BLaER1 treated with 17β-estradiol and CSF1 and Interleukin-3, amounts not matched to agents 10 nM and 100 nM (cell line): ENCODE measurements around the gene NR3C2.
"Not testable (repeated sequence)": the region's sequence is repeated elsewhere in the genome, so short reads cannot be mapped to it uniquely, and the experiment has no call there.

ENCODE experiments used
- H3K27ac ChIP-seq, 11 experiments: shearing (Covaris generic); formaldehyde crosslinking; 2 replicates each; pipeline ENCODE4 v1.8.1; 2022
- H3K27me3 ChIP-seq, 11 experiments: shearing (Covaris generic); formaldehyde crosslinking; 2 replicates each; pipeline ENCODE4 v1.8.1; 2022
- H3K36me3 ChIP-seq, 11 experiments: shearing (Covaris generic); formaldehyde crosslinking; 2 replicates each; pipeline ENCODE4 v1.8.1; 2022
- H3K4me1 ChIP-seq, 10 experiments: shearing (Covaris generic); formaldehyde crosslinking; 2 replicates each; pipeline ENCODE4 v1.8.1; 2022
- H3K4me2 ChIP-seq, 11 experiments: shearing (Covaris generic); formaldehyde crosslinking; 2 replicates each; pipeline ENCODE4 v1.8.1; 2022
- H3K4me3 ChIP-seq, 10 experiments: shearing (Covaris generic); formaldehyde crosslinking; 2 replicates each; pipeline ENCODE4 v1.8.1; 2022
- H3K9ac ChIP-seq, 11 experiments: shearing (Covaris generic); formaldehyde crosslinking; 2 replicates each; pipeline ENCODE4 v1.8.1; 2022
- H3K9me3 ChIP-seq, 11 experiments: shearing (Covaris generic); formaldehyde crosslinking; replicated peaks in 1 of 11; 2 replicates each; pipeline ENCODE4 v1.8.1; 2022
- H4K20me1 ChIP-seq, 11 experiments: shearing (Covaris generic); formaldehyde crosslinking; 2 replicates each; pipeline ENCODE4 v1.8.1; 2022
- Cebpa-rat ChIP-seq, 11 experiments: shearing (Covaris generic); IDR thresholded peaks; 2 replicates each; pipeline ENCODE4 v1.8.1; 2022

NR3C2 gene

DNA sequence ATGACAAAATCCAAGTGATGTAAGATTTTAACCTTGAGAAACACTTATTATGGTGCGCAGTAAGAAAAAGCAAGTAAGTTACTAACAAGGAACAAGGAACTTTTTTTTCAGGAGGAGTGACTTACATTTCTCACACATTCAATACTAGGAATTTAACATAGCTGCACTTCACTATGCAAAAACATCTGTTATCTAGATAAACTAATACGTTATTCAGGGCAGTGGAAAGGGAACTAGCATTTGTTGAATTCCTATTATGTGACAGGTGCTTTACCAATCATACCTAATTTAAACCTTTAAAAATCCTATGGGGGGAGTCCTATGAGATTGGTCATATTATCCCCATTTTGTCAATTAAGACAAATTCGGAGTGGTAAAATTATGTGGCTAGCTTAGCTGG, 238.0 kb downstream of the NR3C2 start:
- H3K4me2 ChIP-seq = no peak overlapping the region
- H3K27me3 ChIP-seq = no peaks in the 10 kb centered on the region
- no peak overlapping the region for H3K9ac ChIP-seq

DNA sequence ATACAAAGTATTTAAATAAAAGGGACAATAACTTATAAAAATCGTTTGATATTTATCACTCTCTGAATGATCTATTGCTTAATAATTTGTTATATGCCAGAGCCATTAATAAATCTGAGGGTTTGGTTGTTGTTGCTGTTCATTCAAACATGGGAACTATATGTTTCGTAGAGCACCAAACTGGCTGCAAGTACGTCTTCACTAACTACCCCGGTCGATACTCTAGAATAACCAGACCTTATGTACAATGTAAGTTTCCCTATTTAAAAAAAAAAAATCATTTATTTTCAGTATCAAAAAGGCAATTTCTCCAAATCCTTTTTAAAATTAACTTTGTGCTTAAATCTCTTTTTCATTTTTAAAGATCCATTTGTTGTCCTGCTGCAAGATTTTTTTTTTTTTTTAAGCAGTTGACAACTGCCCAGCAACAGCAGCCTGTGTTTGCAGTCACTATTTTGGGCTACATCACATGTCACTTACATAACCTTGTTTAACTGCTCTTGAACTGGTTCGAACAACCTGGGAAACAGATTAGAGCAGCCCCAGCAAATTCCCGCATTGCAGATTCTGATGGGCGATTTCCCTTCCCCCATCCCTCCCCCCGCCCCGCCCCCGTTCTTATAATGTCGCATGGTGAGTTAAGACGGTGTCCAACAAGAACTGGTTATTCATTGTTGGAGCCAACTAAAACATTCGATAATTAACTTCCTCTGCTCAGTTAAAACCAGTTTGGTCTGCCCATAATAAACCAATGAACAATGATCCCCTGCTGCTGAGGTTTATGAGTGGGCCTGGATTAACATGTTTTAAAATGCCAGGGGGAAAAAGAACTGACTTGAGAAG, 238.9 kb downstream of the NR3C2 start:
- Histone ChIP-seq H3K9ac (no peak overlapping the region), H3K27me3 (no peaks in the 10 kb centered on the region), H3K36me3 (no peaks in the 10 kb centered on the region), H3K27ac (no peak overlapping the region), H3K4me3 (no peak overlapping the region), H3K9me3 (no peaks in the 10 kb centered on the region), H3K4me1 (peaks cover 0 to 5% (median 0%) of the 10 kb centered on the region in 10 experiments; a peak in 1 of 20 replicates), H4K20me1 (no peaks in the 10 kb centered on the region), H3K4me2 (no peak overlapping the region)
- TF ChIP-seq Cebpa-rat (IDR thresholded peaks at IDR 0.05) = no peak

More for the DNA sequence above, 238.0 kb downstream of the NR3C2 start:
- no peak for TF ChIP-seq Cebpa-rat (IDR thresholded peaks at IDR 0.05)
- Histone ChIP-seq H4K20me1 (no peaks in the 10 kb centered on the region), H3K36me3 (no peaks in the 10 kb centered on the region), H3K4me3 (no peak overlapping the region), H3K4me1 (peaks cover 0 to 6% (median 0%) of the 10 kb centered on the region in 10 experiments; a peak in 1 of 20 replicates), H3K9me3 (no peaks in the 10 kb centered on the region), H3K27ac (no peak overlapping the region)

DNA sequence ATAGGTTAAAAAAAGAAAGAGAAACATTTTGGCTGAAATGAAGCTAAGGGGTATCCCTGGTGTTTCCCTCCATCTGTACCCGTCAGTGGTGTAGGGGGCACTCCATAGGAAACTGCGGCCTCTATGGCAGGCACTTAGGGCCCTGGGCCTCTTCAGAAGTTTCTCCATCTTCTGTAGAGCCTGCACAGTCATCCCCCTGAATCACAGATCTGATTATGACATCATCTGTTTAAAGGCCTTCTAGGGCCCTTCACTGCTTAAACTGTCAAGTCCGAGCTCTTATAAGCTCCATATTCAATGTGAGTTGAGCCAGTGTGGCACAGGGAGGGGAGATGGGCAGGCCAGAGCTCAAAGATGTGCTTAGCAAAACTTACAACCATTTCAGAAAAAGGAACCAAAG, 241.3 kb downstream of the NR3C2 start:
- H3K27me3 ChIP-seq = no peaks in the 10 kb centered on the region

DNA sequence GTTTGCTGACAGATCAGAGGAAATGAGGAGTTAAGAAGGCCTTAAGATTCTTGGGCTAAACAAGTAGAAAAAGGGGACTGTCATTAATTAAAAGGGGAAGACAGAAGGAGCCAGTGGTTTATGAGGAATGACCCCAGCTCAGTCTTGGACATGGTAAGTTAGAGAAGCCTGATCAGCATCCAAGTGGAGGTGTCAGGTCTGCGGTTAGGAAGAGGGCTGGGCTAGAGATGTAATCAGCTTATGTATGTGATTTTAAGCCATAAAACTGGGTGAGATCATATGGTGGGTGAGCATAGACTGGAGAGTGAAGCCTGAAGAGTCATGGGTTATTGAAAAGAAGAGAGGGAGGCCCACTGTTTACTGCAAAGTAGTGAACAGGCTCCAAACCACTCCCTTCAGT, 246.1 kb downstream of the NR3C2 start:
- H3K9ac ChIP-seq = no peak overlapping the region
- H3K36me3 ChIP-seq = no peaks in the 10 kb centered on the region
- 0 out of 22 replicates have a peak overlapping the region, but pooled peaks of 1 of the 11 experiments have one; percentile 29 for H3K27ac ChIP-seq
- H4K20me1 ChIP-seq = no peaks in the 10 kb centered on the region
- H3K4me1 ChIP-seq = peaks cover 11 to 32% (median 13%) of the 10 kb centered on the region in 10 experiments
- H3K27me3 ChIP-seq = no peaks in the 10 kb centered on the region
- TF ChIP-seq Cebpa-rat (IDR thresholded peaks at IDR 0.05) = no peak
- H3K4me3 ChIP-seq = no peak overlapping the region
- H3K4me2 ChIP-seq = peak overlapping the region in 4 of 11 experiments; percentile 16 to 52 (median 27); a peak in 7 of 22 replicates
- H3K9me3 ChIP-seq = peaks cover 0 to 12% (median 0%) of the 10 kb centered on the region in 11 experiments; a peak in 4 of 22 replicates

More for the DNA sequence above, 241.3 kb downstream of the NR3C2 start:
- no peak overlapping the region for H3K4me3 ChIP-seq
- no peak overlapping the region for H3K9ac ChIP-seq
- H3K27ac ChIP-seq = no peak overlapping the region
- no peak overlapping the region for H3K4me2 ChIP-seq
- H3K4me1 ChIP-seq = peaks cover 0 to 15% (median 0%) of the 10 kb centered on the region in 10 experiments; a peak in 9 of 20 replicates
- no peaks in the 10 kb centered on the region for H4K20me1 ChIP-seq
- no peaks in the 10 kb centered on the region for H3K36me3 ChIP-seq
- H3K9me3 ChIP-seq = no peaks in the 10 kb centered on the region
- TF ChIP-seq Cebpa-rat (IDR thresholded peaks at IDR 0.05) = no peak

DNA sequence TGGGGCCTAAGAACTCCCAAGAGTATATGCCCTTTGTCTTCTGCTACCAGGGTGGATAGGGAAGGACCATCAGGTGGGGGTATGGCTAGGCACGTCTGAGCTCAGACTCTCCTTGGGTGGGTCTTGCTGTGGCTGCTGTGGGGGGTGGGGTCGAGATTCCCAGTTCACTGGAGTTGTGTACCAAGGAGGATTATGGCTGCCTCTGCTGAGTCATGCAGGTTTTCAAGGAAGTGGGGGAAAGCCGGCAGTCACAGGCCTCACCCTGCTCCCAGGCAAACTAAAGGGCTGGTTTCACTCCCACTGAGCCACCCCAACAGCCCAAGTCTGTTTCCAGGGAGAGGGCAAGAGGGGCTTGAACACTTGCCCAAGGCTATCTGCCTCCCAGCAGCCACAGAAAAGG, 249.7 kb downstream of the NR3C2 start:
- Histone ChIP-seq H3K27me3 (no peaks in the 10 kb centered on the region), H3K36me3 (no peaks in the 10 kb centered on the region), H3K4me2 (peak overlapping the region; percentile 39 to 69 (median 54); a peak in 21 of 22 replicates), H3K4me1 (peaks cover 11 to 32% (median 13%) of the 10 kb centered on the region in 10 experiments), H3K9ac (no peak overlapping the region), H3K27ac (peak overlapping the region in 5 of 11 experiments; percentile 26 to 58 (median 54); a peak in 9 of 22 replicates), H3K4me3 (0 out of 20 replicates have a peak overlapping the region, but pooled peaks of 1 of the 10 experiments have one; percentile 18), H4K20me1 (no peaks in the 10 kb centered on the region), H3K9me3 (peaks cover 0 to 12% (median 0%) of the 10 kb centered on the region in 11 experiments; a peak in 4 of 22 replicates)
- TF ChIP-seq Cebpa-rat (IDR thresholded peaks at IDR 0.05) = no peak

DNA sequence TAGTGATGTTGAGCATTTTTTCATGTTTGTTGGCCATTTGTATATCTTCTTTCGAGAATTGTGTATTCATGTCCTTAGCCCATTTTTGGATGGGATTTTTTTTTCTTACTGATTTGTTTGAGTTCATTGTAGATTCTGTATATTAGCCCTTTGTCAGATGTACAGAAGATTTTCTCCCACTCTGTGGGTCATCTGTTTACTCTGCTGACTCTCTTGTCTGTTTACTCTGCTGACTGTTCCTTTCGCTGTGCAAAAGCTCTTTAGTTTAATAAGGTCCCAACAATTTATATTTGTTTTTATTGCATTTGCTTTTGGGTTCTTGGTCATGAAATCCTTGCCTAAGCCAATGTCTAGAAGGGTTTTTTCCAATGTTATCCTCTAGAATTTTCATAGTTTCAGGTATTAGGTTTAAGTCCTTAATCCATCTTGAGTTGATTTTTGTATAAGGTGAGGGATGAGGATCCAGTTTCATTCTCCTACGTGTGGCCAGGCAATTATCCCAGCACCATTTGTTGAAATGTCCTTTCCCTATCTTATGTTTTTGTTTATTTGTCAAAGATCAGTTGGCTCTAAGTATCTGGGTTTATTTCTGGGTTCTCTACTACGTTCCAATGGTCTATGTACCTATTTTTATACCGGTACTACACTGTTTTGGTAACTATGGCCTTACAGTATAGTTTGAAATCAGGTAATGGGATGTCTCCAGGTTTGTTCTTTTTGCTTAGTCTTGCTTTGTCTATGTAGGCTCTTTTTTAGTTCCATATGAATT, 254.6 kb downstream of the NR3C2 start:
- H3K27me3 ChIP-seq, H3K4me2 ChIP-seq, H4K20me1 ChIP-seq, H3K36me3 ChIP-seq, H3K9ac ChIP-seq, H3K27ac ChIP-seq, H3K4me1 ChIP-seq, H3K4me3 ChIP-seq, H3K9me3 ChIP-seq: not testable (repeated sequence)

DNA sequence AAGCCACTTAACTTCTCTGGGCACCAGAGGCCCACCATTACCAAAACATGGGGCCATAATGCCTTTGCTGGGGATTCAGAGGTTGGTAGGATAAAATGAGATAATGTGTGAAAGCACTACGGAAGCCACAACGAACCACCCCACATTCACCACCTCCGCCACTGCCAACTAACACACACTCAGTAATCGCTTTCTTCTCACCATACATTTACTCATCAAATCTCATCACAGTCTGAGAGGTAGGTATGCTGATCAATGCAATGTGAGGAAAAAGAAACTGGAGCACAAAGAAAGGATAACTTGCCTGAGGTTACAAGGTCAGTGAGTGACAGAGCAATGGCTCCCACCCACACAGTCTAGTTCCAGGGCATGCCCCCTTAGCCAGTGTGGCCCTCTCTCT, 257.3 kb downstream of the NR3C2 start:
- Histone ChIP-seq H3K4me1 (peaks cover 0 to 13% (median 0%) of the 10 kb centered on the region in 10 experiments; a peak in 6 of 20 replicates), H3K4me2 (no peak overlapping the region), H3K9ac (no peak overlapping the region), H4K20me1 (no peaks in the 10 kb centered on the region), H3K36me3 (no peaks in the 10 kb centered on the region), H3K4me3 (no peak overlapping the region), H3K9me3 (no peaks in the 10 kb centered on the region), H3K27ac (no peak overlapping the region), H3K27me3 (no peaks in the 10 kb centered on the region)
- TF ChIP-seq Cebpa-rat (IDR thresholded peaks at IDR 0.05) = no peak

DNA sequence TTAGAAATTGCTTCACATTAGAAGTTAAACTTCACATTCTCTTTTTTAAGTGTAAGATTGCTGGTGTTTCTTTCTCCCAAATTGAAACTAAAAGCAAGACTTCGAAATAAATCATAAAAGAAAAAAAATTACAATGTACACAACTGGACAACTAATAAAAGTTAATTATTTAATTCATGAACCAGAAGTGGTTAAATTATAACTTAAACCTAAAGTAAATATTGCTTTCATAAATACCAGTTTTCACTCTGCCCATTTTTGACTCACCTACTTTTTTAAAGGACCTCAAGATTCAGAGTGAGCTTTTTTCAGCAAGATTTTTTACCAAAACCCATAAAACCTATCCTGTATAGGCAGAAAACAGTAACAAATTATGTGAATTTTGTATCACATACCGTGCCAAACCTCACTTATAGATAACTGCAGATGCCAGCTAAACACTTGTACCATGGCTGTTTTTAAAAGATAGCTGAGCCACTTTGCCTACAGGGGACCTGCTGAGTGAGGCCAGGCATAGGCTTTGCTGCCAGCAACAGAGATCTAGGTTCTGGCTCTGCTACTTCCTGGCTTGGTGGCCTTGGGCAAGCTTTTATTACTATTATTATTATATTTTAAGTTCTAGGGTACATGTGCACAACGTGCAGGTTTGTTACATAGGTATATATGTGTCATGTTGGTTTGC, 259.8 kb downstream of the NR3C2 start:
- TF ChIP-seq Cebpa-rat (IDR thresholded peaks at IDR 0.05) = no peak
- no peaks in the 10 kb centered on the region for H3K36me3 ChIP-seq
- no peaks in the 10 kb centered on the region for H4K20me1 ChIP-seq
- no peaks in the 10 kb centered on the region for H3K9me3 ChIP-seq
- no peaks in the 10 kb centered on the region for H3K27me3 ChIP-seq
- peaks cover 0 to 13% (median 0%) of the 10 kb centered on the region in 10 experiments; a peak in 6 of 20 replicates for H3K4me1 ChIP-seq
- H3K27ac ChIP-seq = no peak overlapping the region
- no peak overlapping the region for H3K9ac ChIP-seq
- H3K4me2 ChIP-seq = no peak overlapping the region
- no peak overlapping the region for H3K4me3 ChIP-seq
